ENCODE data around the gene TDRD9.

DNA sequence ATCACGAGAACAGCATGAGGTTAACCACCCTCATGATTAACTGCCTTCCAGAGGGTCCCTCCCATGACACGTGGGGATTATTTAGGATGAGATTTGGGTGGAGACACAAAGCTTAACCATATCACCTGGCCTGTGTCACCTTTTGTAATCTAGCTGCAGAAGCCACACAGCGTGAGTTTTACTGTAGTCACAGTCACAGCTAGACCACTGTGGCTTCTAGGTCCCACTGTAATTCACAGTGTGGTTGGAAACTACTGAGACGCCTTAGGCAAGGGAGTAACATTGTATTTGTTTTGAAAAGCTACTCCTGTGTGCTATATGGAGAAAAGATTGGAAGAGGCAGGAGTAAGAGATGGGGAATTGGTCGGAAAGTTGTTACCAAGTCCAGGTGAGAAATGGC lies 111.0 kb downstream of the TDRD9 start:
- TF ChIP-seq, protein P1, sequence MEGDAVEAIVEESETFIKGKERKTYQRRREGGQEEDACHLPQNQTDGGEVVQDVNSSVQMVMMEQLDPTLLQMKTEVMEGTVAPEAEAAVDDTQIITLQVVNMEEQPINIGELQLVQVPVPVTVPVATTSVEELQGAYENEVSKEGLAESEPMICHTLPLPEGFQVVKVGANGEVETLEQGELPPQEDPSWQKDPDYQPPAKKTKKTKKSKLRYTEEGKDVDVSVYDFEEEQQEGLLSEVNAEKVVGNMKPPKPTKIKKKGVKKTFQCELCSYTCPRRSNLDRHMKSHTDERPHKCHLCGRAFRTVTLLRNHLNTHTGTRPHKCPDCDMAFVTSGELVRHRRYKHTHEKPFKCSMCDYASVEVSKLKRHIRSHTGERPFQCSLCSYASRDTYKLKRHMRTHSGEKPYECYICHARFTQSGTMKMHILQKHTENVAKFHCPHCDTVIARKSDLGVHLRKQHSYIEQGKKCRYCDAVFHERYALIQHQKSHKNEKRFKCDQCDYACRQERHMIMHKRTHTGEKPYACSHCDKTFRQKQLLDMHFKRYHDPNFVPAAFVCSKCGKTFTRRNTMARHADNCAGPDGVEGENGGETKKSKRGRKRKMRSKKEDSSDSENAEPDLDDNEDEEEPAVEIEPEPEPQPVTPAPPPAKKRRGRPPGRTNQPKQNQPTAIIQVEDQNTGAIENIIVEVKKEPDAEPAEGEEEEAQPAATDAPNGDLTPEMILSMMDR (IDR thresholded peaks at IDR 0.05; ENCODE audit: insufficient read depth, low read depth, low read length) = no peak
- TF ChIP-seq EZH2 (IDR thresholded peaks at IDR 0.05; ENCODE audit: insufficient read depth, low read length) = no peak
